Upper lobe of left lung (tissue), 4 donors: Measurements from ENCODE around the gene SYNJ2.

Source experiments
- POLR2A ChIP-seq, 4 donors: fragments of 450-650 bp; IDR thresholded peaks; one replicate each; pipeline ENCODE4 v1.5.1; 2016 to 2017; ENCODE audit warnings: antibody characterized with exemption in 4 of 4, mild to moderate bottlenecking in 2 of 4
- TF ChIP-seq, protein P1 (sequence below), 6 experiments: fragments of 450-650 bp in 4 of 6; fragments of 200-600 bp in 2 of 6; sonication (generic) in 2 of 6; IDR thresholded peaks; one replicate each; pipeline ENCODE4 v1.5.1; 2016 to 2019; ENCODE audit warnings: antibody characterized with exemption in 6 of 6

DNA sequence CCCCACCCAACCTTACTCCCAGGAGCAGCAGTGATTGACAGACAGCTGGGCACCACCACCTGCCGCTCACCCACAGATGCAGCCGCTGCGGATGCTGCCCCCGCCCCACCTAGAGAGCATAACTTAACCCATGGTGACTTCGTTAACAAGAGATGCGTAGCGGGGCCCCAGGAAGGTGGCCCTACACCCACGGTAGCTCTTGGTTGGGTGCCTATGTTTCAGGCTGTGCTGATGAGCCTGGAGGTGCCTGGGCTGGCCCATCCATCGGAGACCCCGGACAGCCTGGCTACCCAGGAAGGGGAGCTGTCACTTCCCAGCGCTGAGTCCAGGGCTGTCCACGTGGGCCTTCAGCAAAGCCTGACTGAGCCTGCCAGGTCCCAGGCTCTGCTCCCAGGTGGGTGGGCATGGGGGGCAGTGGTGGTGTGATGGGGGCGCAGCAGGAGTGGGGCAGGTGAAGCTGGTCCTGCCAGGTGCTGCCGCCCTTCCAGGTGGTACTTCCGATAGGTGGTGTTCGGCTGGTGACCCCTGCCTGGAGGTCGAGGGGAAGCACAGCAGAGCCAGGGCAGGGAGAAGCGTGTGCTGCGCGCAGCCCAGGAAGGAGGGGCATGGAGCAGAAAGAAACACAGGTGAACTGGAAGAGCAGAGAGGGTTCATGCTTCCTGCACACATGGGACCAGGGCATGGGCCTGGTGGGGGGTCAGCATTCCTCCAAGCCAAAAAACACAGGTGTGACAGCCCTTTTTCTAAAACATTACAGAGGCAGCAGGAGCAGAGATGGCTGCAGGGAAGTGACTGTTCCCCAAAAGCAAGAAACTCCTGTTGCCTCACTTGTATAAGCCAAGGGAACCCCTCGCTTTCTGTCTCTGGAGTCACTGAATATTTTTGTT, 56.9 kb downstream of the SYNJ2 start:
- TF ChIP-seq, protein P1, sequence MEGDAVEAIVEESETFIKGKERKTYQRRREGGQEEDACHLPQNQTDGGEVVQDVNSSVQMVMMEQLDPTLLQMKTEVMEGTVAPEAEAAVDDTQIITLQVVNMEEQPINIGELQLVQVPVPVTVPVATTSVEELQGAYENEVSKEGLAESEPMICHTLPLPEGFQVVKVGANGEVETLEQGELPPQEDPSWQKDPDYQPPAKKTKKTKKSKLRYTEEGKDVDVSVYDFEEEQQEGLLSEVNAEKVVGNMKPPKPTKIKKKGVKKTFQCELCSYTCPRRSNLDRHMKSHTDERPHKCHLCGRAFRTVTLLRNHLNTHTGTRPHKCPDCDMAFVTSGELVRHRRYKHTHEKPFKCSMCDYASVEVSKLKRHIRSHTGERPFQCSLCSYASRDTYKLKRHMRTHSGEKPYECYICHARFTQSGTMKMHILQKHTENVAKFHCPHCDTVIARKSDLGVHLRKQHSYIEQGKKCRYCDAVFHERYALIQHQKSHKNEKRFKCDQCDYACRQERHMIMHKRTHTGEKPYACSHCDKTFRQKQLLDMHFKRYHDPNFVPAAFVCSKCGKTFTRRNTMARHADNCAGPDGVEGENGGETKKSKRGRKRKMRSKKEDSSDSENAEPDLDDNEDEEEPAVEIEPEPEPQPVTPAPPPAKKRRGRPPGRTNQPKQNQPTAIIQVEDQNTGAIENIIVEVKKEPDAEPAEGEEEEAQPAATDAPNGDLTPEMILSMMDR (IDR thresholded peaks at IDR 0.05), result no peak
- no peak for TF ChIP-seq POLR2A (IDR thresholded peaks at IDR 0.05)
